Fibroblast of gingiva (primary cell): ENCODE measurements around the gene TAF5.
"Not testable (repeated sequence)": the region's sequence is repeated elsewhere in the genome, so short reads cannot be mapped to it uniquely, and the experiment has no call there.

Experiments used
- DNase-seq: peaks from one replicate; pipeline ENCODE4 v3.0.0-alpha.2; 2011; ENCODE audit warnings: low read depth

TAF5 gene

GRCh38 chr10:103413564-103413963 lies 45.8 kb downstream of the TAF5 start:
- DNase-seq, result no peak

GRCh38 chr10:103415581-103415980 lies 47.8 kb downstream of the TAF5 start:
- DNase-seq, result no peak

- peak; percentile 55 for DNase-seq
Observed at GRCh38 chr10:103416436-103417147, 48.8 kb downstream of the TAF5 start.

GRCh38 chr10:103417148-103417469 lies 49.3 kb downstream of the TAF5 start:
- DNase-seq, result not testable (repeated sequence)

GRCh38 chr10:103417601-103418000 lies 49.8 kb downstream of the TAF5 start:
- no peak for DNase-seq

- DNase-seq, result no peak
Observed at GRCh38 chr10:103419101-103419500, 51.3 kb downstream of the TAF5 start.

- DNase-seq, result no peak
Observed at GRCh38 chr10:103423748-103424147, 56.0 kb downstream of the TAF5 start.

- DNase-seq, result no peak
Observed at GRCh38 chr10:103427866-103428265, 60.1 kb downstream of the TAF5 start.

GRCh38 chr10:103428989-103429643 lies 61.3 kb downstream of the TAF5 start:
- DNase-seq, result no peak

- DNase-seq, result no peak
Observed at GRCh38 chr10:103429647-103430046, 61.9 kb downstream of the TAF5 start.

GRCh38 chr10:103431902-103432301 lies 64.1 kb downstream of the TAF5 start:
- DNase-seq, result no peak

GRCh38 chr10:103433858-103434257 lies 66.1 kb downstream of the TAF5 start:
- DNase-seq, result peak; percentile 28
